Mesendoderm (in vitro differentiated cells): ENCODE measurements around the gene VRK3.

Source experiments
- DNase-seq: peaks from one replicate; pipeline ENCODE4 v3.0.0; 2013
- H2AK5ac ChIP-seq: 2 replicates; pipeline ENCODE4 v1.6.1; 2013; ENCODE audit warnings: low read length, inconsistent platforms
- H2BK120ac ChIP-seq: 2 replicates; pipeline ENCODE4 v1.6.1; 2013; ENCODE audit warnings: low read depth, mild to moderate bottlenecking, low read length, moderate library complexity, mixed read lengths
- H2BK15ac ChIP-seq: replicated peaks from 2 replicates; pipeline ENCODE4 v1.6.1; 2013; ENCODE audit warnings: low read depth, mild to moderate bottlenecking, moderate library complexity
- H2BK5ac ChIP-seq: 2 replicates; pipeline ENCODE4 v1.6.1; 2013; ENCODE audit warnings: low read length, inconsistent platforms
- H3K18ac ChIP-seq: 2 replicates; pipeline ENCODE4 v1.6.1; 2013; ENCODE audit warnings: mild to moderate bottlenecking, low read length, mixed read lengths
- H3K23ac ChIP-seq: one replicate; pipeline ENCODE4 v1.6.1; 2013; ENCODE audit warnings: low read length
- H3K27ac ChIP-seq: 2 replicates; pipeline ENCODE4 v1.5.1; 2013; ENCODE audit warnings: low read depth, mild to moderate bottlenecking, inconsistent platforms, low read length, moderate library complexity
- H3K27me3 ChIP-seq: 2 replicates; pipeline ENCODE4 v1.6.1; 2013; ENCODE audit warnings: low read length, control low read depth, mild to moderate bottlenecking, inconsistent platforms; ENCODE audit not compliant: insufficient read depth, poor library complexity
- H3K36me3 ChIP-seq: 2 replicates; pipeline ENCODE4 v1.6.1; 2013; ENCODE audit warnings: low read length, inconsistent platforms; ENCODE audit not compliant: control insufficient read depth, insufficient read depth
- H3K4ac ChIP-seq: one replicate; pipeline ENCODE4 v1.6.1; 2013; ENCODE audit warnings: low read depth, mild to moderate bottlenecking, low read length, moderate library complexity
- H3K4me1 ChIP-seq: 2 replicates; pipeline ENCODE4 v1.6.1; 2013; ENCODE audit warnings: low read depth, low read length, inconsistent platforms; ENCODE audit not compliant: control insufficient read depth
- H3K4me2 ChIP-seq: 2 replicates; pipeline ENCODE4 v1.6.1; 2013; ENCODE audit warnings: low read length
- H3K4me3 ChIP-seq: 2 replicates; pipeline ENCODE4 v1.5.1; 2013; ENCODE audit warnings: mild to moderate bottlenecking, low read length
- H3K56ac ChIP-seq: one replicate; pipeline ENCODE4 v1.6.1; 2013; ENCODE audit warnings: low read length
- H3K79me1 ChIP-seq: 2 replicates; pipeline ENCODE4 v1.6.1; 2013; ENCODE audit warnings: low read length, inconsistent platforms
- H3K79me2 ChIP-seq: 2 replicates; pipeline ENCODE4 v1.6.1; 2013; ENCODE audit warnings: mild to moderate bottlenecking, low read length; ENCODE audit not compliant: control insufficient read depth, insufficient read depth
- H3K9ac ChIP-seq: 2 replicates; pipeline ENCODE4 v1.6.1; 2013; ENCODE audit warnings: low read length, inconsistent platforms
- H4K5ac ChIP-seq: one replicate; pipeline ENCODE4 v1.6.1; 2013; ENCODE audit warnings: low read length
- H4K8ac ChIP-seq: one replicate; pipeline ENCODE4 v1.6.1; 2013; ENCODE audit warnings: low read depth, mild to moderate bottlenecking, control low read depth, low read length, moderate library complexity
- WGBS: extraction: QIAGEN DNeasy Blood & Tissue Kit; methylation state at CpG from one replicate; pipeline ENCODE4 v1.1.7; 2013; ENCODE audit warnings: low lambda C conversion rate, missing lambda C conversion rate; ENCODE audit not compliant: insufficient coverage; ENCODE audit errors: extremely low coverage; 5-methylcytosine and 5-hydroxymethylcytosine counted together

Gene VRK3

GRCh38 chr19:49926515-49926914 lies 98.7 kb downstream of the VRK3 start:
- peaks cover 21% of the 10 kb centered on the region for H3K36me3 ChIP-seq
- WGBS: no CpG with 5 or more reads among the region's 10 CpGs
- no peak overlapping the region for H3K9ac ChIP-seq

More at GRCh38 chr19:49926515-49926914, 98.7 kb downstream of the VRK3 start:
- H2BK120ac ChIP-seq: no peak overlapping the region
- H3K79me1 ChIP-seq: peaks cover 31% of the 10 kb centered on the region
- H3K4me2 ChIP-seq: no peak overlapping the region
- H2AK5ac ChIP-seq: no peak overlapping the region
- no peak overlapping the region for H3K4me3 ChIP-seq
- H3K4me1 ChIP-seq: peaks cover 7% of the 10 kb centered on the region
- H3K18ac ChIP-seq: no peak overlapping the region
- no peak overlapping the region for H4K8ac ChIP-seq
- no peak overlapping the region for H3K56ac ChIP-seq
- no peak overlapping the region for H2BK5ac ChIP-seq
- H3K4ac ChIP-seq: no peak overlapping the region
- H3K27me3 ChIP-seq: no peaks in the 10 kb centered on the region
- no peak overlapping the region for H3K27ac ChIP-seq
- H3K79me2 ChIP-seq: peaks cover 66% of the 10 kb centered on the region
- no peak overlapping the region for H4K5ac ChIP-seq
- DNase-seq: no peak
- no peak overlapping the region for H3K23ac ChIP-seq
- no peak overlapping the region for H2BK15ac ChIP-seq
